Fibroblast of skin of back (primary cell): ENCODE data around the gene STN1.

Experiments used
- DNase-seq: peaks from one replicate; pipeline ENCODE4 v3.0.0-alpha.2; 2013

The STN1 gene

GRCh38 chr10:103843045-103843444 is 74.9 kb downstream of the STN1 start:
- DNase-seq = no peak

GRCh38 chr10:103842605-103843004 is 75.4 kb downstream of the STN1 start:
- DNase-seq = no peak

GRCh38 chr10:103841519-103841918 is 76.5 kb downstream of the STN1 start:
- no peak for DNase-seq

- no peak for DNase-seq
These were observed 77.3 kb downstream of the STN1 start for GRCh38 chr10:103840740-103841070.

GRCh38 chr10:103839872-103840739 is 77.9 kb downstream of the STN1 start:
- DNase-seq = no peak

GRCh38 chr10:103839519-103839871 is 78.5 kb downstream of the STN1 start:
- DNase-seq = no peak

- DNase-seq = no peak
These were observed 79.0 kb downstream of the STN1 start for GRCh38 chr10:103838862-103839518.

- no peak for DNase-seq
These were observed 80.0 kb downstream of the STN1 start for GRCh38 chr10:103838070-103838395.

GRCh38 chr10:103837370-103838069 is 80.5 kb downstream of the STN1 start:
- DNase-seq = no peak

- DNase-seq = no peak
These were observed 81.1 kb downstream of the STN1 start for GRCh38 chr10:103836861-103837260.

- DNase-seq = no peak
These were observed 81.7 kb downstream of the STN1 start for GRCh38 chr10:103836273-103836672.

- no peak for DNase-seq
These were observed 82.6 kb downstream of the STN1 start for GRCh38 chr10:103835096-103836050.

- no peak for DNase-seq
These were observed 83.4 kb downstream of the STN1 start for GRCh38 chr10:103834436-103835095.

- DNase-seq = peak; percentile 46
These were observed 84.1 kb downstream of the STN1 start for GRCh38 chr10:103833731-103834365.

- DNase-seq = no peak
These were observed 85.2 kb downstream of the STN1 start for GRCh38 chr10:103832806-103833205.
